GM19035 (cell line): ENCODE measurements around the gene GALR1.
"Not testable (repeated sequence)": the region's sequence is repeated elsewhere in the genome, so short reads cannot be mapped to it uniquely, and the experiment has no call there.

ENCODE experiments used
- ATAC-seq: cut with Tn5 transposase; IDR thresholded peaks from one replicate; pipeline ENCODE4 v1.9.1; 2021; ENCODE audit not compliant: unreplicated experiment

The GALR1 gene, protein sequence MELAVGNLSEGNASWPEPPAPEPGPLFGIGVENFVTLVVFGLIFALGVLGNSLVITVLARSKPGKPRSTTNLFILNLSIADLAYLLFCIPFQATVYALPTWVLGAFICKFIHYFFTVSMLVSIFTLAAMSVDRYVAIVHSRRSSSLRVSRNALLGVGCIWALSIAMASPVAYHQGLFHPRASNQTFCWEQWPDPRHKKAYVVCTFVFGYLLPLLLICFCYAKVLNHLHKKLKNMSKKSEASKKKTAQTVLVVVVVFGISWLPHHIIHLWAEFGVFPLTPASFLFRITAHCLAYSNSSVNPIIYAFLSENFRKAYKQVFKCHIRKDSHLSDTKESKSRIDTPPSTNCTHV

GRCh38 chr18:77249569-77250500 is at the start of gene GALR1:
GALR1 (plus strand) TSS chr18:77249848; CDS start chr18:77250549, 701 bp downstream.
- ATAC-seq, result no peak

- no peak for ATAC-seq
Observed at GRCh38 chr18:77201506-77201905, 48.1 kb upstream of the GALR1 start.

DNA sequence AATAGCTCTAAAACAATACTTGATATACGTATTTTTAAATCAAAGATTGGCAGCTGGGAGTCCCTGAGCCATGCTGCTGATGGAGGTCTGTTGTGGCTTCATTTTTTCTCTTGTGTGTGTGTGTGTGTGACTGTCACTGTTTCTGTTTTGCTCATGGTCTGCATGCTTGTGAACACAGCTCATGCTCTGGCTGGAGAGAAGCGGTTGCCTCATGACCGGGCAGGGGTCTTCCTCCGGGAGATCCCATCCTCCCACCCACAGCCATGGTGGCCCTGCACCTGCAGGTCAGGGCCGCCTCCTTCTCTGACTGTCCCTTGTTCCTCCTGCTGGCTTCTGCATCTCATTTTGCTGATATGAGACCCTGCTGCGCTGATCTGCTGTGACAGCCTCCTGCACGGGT is 47.3 kb upstream of the GALR1 start:
- ATAC-seq, result no peak

- no peak for ATAC-seq
Observed at GRCh38 chr18:77203071-77203470, 46.6 kb upstream of the GALR1 start.

DNA sequence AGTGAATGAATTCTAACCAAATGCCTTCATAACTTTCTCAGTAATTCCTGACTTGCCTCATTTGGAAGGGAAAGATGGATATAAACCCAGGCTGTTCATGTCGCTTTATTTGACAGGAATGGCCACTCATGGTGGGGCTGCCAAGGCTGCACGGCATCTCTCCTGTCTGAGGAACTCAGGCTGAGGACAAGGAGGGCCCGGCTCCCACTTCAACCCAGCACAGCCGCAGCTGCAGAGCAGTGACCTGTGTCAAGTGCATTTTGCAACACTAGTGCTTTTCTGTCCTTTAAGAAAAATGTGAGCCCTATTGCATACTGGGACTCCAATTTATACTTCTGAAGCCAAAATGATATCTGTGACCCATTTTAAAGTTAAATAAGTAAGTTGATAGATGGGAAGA is 45.8 kb upstream of the GALR1 start:
- no peak for ATAC-seq

GRCh38 chr18:77205769-77206168 is 43.9 kb upstream of the GALR1 start:
- ATAC-seq, result no peak

DNA sequence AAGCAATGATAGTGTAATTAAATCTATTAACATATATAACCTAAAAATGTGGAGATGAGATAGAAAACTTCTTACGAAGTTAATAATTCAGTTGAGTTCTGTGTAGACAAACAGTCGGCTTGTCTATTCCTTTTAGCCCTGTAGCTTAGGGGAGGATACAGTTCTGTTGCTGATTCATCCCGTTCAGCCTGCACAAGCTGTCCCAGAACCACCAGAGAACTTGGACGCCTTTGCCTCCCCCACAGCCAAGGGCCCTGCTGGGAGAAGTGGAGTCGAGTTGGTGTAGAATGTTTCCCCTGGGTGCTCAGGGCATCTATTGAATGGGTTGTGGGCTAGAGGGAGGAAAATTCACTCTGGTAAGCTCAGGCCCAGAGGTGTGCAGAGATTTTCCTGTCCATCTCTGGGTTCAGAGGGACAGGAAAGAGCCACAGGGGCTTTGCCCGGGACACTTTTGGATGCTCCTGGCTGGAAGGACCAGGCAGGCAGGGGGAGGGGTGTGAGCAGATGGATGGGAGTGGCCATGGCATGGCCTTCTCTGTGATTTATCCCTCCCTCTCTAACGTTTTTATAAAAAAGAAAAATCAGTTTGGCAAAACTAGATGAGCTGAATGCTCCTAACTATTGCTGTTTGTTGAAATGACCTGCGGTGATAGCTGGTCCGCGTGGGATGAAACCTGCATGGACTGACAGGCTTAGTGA is 42.8 kb upstream of the GALR1 start:
- ATAC-seq, result no peak

- ATAC-seq, result no peak
Observed at GRCh38 chr18:77207540-77207939, 42.1 kb upstream of the GALR1 start.

DNA sequence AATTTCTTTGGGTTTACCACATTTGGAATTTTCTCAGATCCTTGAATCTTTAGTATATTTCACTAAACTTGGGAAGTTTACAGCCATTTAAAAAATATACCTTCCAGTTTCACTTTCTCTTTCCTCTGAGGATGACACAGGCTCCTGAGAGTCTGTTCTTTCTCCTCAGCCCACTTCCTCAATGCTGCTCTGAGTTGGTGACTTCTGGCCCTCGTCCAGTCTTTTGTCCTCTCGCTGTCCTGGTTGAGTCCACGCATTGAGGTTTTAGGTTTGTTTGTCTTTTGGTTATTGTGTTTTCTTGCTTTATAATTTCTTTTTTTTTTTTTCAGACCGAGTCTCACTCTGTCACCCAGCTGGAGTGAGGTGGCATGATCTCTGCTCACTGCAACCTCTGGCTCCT is 40.7 kb upstream of the GALR1 start:
- ATAC-seq, result peak; percentile 70

DNA sequence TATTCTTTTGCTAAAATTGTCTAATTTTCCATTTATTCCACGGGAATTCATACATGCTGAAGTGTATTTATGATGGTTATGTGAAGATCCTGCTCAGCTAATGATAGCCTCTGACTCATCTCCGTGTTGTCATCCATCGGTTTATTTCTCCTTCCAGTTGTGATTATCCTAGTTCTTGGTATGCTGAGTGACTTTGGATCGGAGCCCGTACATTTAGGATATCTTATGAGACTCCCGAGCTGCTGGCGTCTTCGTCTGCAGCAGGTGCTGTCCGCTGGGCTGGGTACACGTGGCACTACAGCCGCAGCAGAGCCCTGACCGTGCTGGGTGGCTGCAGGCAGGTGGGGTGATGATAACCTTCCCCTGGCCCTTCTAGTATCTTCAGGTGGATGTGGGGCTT is 40.1 kb upstream of the GALR1 start:
- ATAC-seq, result no peak

DNA sequence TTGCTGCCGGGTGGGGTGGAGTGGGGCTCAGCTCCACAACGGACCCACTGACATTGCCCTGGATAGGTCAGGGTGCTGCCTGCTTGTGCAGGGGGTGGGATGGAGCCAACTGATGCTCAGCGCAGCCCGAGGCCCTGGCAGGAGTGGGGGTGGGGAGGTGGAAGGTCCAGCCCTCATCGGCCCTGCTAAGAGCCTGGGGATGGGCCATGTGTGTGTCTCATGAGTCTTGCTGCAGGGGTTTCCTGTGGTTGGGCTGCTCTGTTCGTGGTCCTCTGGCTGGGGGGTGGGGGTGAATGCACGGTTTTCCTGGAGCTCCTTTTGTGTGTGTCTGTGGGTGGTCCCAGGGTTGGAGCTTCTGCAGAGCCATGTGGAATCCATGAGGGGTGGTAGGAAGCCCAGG is 39.4 kb upstream of the GALR1 start:
- no peak for ATAC-seq

- no peak for ATAC-seq
Observed at GRCh38 chr18:77218642-77219041, 31.0 kb upstream of the GALR1 start.

- no peak for ATAC-seq
Observed at GRCh38 chr18:77220726-77221125, 28.9 kb upstream of the GALR1 start.

DNA sequence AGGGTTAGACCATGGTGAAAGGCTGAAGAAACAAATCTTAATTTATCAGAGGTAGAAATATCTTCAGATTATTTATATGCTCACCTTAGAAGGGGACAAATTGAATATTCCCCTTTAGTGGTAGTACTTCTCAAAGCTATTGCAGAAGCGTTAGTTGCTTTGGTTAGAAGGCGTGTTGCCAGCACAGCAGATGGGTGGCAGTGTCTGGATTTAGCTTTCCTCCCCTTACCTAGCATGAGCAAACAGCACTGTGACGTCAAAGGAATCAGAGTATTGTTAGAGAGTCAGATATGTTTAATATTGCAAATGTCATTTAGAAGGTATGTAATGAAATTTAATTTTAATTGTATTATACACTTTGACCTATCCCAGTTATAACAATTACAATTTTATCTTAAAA is 27.2 kb upstream of the GALR1 start:
- no peak for ATAC-seq

GRCh38 chr18:77223221-77223639 is 26.4 kb upstream of the GALR1 start:
- no peak for ATAC-seq

GRCh38 chr18:77223653-77224052 is 26.0 kb upstream of the GALR1 start:
- ATAC-seq, result no peak

- no peak for ATAC-seq
Observed at GRCh38 chr18:77230645-77231044, 19.0 kb upstream of the GALR1 start.

- no peak for ATAC-seq
Observed at GRCh38 chr18:77234504-77235365, 14.9 kb upstream of the GALR1 start.

DNA sequence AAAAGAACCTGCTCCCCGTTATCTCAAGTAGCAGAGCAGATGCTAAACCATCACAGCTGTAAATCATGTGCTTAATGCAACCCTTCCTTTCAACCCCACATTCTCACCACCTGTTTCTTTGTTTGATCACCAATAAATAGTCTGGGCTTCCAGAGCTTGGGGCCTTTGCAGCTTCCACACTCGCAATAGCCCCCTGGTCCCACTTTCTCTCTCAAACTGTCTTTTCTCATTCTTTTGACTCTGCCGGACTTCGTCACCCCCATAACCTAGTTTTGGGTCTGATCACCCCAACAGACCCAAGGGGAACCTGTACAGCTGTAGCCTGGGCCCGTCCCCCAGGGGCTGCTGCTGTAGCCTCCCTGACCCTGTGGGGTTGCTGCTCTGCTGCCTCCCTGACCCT is 10.4 kb upstream of the GALR1 start:
- not testable (repeated sequence) for ATAC-seq

- no peak for ATAC-seq
Observed at GRCh38 chr18:77248873-77249568, 627 bp upstream of the GALR1 start.
